Retina (tissue), 1 donor: ENCODE measurements around the gene HNRNPLL.

ENCODE experiments used
- DNase-seq: peaks from one replicate; pipeline ENCODE4 v3.0.0-alpha.2; 2016

HNRNPLL gene

DNA sequence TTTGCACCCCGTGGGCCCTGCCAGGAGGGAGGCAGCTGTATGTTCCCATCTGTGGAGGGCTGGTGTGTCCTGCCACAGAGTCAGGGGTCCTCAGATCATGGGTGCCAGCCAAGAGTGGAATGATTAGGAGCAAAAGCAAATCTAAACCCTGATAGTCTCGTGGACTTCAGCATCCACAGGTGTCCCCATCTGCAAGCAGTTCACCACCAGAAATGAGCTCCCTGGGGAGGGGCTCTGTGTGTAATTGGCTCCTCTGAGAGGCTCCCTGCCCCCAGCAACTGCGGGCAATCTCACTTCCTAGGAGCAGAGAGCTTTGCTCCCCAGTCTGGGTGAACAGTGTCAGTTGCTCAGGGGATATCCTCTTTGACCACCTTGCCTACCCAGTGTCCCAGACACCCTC, 78.1 kb downstream of the HNRNPLL start:
- no peak for DNase-seq

DNA sequence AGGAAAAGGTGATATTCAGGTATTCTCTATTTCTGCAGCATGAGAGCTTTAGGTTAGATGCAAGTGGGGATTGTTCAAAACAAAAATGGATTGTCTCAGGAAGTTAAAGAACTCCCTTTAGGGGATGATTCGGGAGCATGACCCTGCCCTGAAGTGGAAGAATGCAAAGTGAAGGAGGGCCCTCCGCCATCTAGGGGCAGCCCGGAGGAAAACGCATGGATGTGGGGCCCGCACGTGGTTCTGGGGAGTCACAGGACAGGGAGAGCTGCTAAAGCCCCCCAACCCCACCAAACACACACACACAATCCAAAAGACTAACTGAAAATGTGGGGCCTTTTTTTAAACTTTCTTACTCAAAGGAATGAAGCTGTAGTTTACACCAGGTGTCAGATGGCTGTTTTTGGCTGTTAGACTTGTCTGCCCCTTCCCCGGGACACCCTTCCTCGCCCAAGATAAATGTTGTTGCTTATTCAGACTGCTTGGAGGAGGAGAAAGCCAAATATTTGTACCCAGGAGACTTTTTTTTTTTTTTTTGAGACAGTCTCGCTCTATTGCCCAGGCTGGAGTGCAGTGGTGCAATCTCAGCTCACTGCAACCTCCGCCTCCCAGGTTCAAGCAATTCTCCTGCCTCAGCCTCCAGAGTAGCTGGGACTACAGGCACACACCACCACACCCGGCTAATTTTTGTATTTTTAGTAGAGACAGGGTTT, 78.8 kb downstream of the HNRNPLL start:
- no peak for DNase-seq

DNA sequence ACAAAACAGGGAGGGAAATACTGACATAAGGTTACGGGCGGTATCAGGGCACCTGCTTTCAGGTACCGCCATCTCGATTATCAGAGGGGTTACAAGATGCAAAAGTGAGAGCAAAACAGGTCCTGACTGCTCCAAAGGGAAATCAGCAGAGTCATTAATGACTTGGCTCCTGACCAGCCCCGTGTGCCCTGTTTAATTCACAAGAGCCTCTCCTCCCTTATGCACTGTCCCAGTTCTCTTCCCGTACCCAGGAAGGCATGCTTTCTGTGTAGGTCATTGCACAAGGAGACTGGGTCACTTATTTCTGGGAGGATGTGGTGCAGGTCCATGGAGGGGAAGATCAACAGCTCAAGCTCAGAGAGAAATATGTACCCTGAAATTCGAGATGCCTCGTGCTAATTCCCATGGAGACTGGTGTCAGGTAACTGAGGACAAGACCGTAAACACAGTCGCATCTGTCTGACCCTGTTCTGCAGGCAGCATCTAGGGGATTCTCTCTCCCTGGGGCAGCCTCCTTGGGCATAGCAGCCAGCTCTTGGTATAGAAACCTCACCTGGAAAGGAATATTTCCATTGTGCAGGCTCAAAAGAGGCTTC, 79.9 kb downstream of the HNRNPLL start:
- no peak for DNase-seq

DNA sequence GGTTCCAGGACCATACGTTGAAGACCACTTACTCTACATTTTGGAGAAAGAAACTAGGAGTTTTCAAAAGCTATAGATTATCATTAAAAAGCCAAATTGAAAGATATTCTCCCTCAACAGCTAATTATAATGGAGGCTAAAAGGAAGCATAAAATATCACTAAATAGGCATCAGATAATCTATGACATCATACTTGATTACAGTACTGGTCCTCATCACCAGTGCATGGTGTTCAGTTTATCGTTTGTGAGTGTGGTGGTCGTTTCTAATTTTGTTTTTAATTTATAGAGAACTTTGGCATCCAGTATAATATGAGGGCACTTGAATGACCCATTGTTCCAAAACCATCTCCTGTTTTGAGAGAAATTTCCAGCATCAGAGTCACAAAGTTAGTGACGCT, 80.9 kb downstream of the HNRNPLL start:
- DNase-seq: no peak

DNA sequence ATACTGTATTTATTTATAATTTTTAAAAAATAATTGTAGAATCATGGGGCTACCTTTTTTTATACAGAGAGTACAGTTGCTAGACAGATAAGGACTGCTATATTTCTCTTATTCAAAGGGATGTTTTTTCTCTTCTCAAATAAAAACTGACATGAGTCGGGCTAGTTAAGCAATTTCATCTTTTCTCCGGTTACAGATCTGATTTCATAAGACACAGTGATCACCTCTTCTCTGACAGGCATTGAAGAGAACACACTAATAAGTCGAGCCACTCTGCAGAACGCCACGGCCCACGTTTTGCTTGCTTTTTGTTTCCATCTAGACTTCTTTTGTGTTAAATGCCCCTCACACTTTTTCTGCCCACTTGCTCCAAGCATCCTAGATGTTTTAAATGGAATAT, 85.4 kb downstream of the HNRNPLL start:
- no peak for DNase-seq

DNA sequence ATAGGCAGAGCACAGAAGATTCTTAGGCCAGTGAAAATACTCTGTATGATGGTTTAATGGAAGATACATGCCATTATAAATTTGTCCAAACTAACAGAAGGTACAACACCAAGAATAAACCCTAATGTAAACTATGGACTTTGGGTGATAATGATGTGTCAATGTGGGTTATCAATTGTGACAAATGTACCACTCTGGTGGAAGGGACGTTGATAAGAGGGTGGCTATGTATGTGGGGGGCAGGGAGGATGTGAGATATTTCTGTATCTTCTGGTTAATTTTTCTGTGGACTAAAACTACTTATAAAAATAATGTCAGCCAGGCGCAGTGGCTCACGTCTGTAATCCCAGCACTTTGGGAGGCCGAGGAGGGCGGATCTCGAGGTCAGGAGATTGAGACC, 86.2 kb downstream of the HNRNPLL start:
- DNase-seq: no peak

DNA sequence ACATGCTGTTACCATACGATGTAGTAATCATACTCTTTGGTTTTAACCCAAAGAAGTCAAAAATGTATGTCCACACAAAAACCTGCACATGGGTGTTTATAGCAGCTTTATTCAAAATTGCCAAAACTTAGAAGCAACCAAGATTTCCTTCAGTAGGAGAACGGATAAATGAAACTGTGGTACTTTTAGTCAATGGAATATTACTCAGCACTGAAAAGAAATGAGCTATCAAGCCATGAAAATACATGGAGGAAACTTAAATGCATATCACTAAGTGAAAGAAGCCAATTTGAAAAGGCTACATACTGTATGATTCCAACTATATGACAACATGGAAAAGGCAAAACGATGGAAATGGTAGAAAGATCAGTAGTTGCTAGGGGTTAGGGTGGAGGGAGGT, 86.6 kb downstream of the HNRNPLL start:
- DNase-seq: no peak

DNA sequence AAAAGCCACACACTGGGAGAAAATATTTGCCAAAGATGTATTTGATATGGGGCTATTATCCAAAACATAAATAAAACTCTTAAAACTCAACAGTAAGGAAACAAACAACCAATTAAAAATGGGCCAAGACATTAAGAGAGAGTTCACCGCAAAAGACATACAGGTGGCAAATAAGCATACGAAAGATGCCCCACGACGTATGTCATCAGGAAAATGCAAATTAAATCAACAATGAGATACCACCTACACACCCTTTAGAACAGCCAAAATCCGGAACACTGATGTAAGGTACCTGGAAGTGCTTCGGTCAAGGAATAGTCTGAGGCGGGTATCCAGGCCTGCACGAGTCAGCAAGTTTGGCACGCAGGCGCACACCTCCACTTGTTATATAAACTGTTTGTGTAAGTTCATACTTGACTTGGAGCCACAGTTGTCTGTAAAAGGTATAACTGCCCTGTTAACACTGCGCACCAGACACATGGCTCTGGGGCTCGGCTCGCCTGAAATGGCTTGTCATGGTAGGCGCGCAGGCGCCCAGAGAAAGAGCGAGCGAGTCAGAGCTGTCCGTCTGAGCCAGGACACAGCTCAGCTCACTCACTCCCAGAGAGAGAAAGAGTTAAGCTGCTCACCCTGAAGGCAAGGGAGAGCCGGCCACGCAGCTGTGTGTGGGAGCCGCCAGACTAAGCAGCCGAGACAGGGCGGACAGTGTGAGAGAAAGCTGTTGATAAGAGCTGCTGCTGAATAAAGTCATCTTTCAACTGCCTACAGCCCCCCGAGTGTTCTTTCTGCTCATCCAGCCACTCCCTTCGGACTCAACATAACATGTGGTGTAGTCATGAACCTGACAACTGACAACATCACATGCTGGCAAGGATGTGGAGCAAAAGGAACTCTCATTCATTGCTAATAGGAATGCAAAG, 87.3 kb downstream of the HNRNPLL start:
- DNase-seq: no peak

DNA sequence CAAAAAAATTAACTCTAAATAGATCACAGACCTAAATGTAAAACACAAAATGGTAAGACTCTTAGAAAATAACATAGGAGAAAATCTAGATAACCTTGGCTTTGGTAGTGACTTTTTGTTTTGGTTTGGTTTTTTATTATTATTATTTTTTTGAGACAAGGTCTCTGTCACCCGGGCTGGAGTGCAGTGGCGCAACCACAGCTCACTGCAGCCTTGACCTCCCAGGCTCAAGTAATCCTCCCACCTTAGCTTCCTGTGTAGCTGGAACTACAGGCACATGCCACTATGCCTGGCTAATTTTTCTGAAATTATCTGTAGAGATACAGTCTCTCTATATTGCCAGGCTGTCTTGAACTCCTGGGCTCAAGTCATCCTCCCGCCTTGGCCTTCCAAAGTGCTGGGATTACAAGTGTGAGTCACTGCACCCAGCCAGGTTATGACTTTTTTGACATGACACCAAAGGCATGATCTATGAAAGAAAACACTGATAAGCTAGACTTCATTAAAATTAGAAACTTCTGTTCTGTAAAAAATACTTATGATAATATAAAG, 88.0 kb downstream of the HNRNPLL start:
- no peak for DNase-seq

DNA sequence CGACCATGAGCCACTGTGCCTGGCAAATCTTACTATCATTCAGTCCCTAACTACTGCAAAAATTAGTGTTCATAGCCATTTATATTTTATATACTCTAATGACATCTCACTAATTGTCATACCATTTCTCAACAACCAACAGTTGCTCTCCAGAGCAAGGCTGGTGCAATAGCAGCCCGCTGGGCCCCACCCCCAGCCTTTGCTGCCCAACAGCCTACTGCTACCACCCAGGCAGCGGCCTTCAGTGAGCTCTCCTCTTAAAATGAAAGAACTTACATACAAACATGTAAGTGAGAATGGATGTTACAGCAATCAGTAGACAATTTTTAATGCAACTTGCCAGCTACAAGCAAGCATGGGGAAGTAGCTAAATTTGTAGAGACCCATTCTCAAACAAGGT, 90.5 kb downstream of the HNRNPLL start:
- DNase-seq: no peak
